CD4-positive, alpha-beta T cell treated with Interferon gamma for 1 hour (primary cell): ENCODE measurements around the gene PLCG2.
A peak's percentile ranks its signal among the peaks of the same experiment; 100 is the strongest.

ENCODE experiments used
- DNase-seq: peaks from one replicate; pipeline ENCODE4 v3.0.0-alpha.2; 2020

Gene PLCG2

GRCh38 chr16:81817789-81818567 is 38.9 kb downstream of the PLCG2 start:
- peak; percentile 66 for DNase-seq

- DNase-seq: no peak
Measured at GRCh38 chr16:81818568-81818896, 39.4 kb downstream of the PLCG2 start.

- DNase-seq: no peak
Measured at GRCh38 chr16:81818905-81819304, 39.8 kb downstream of the PLCG2 start.

GRCh38 chr16:81821436-81822128 is 42.5 kb downstream of the PLCG2 start:
- DNase-seq: peak; percentile 49

- peak; percentile 68 for DNase-seq
Measured at GRCh38 chr16:81823111-81823510, 44.0 kb downstream of the PLCG2 start.

- DNase-seq: no peak
Measured at GRCh38 chr16:81823734-81824133, 44.6 kb downstream of the PLCG2 start.

GRCh38 chr16:81826523-81826922 is 47.4 kb downstream of the PLCG2 start:
- no peak for DNase-seq

GRCh38 chr16:81830845-81831540 is 51.9 kb downstream of the PLCG2 start:
- DNase-seq: no peak

GRCh38 chr16:81831722-81832126 is 52.6 kb downstream of the PLCG2 start:
- peak; percentile 77 for DNase-seq

- DNase-seq: no peak
Measured at GRCh38 chr16:81832801-81833547, 53.9 kb downstream of the PLCG2 start.

GRCh38 chr16:81833751-81834150 is 54.7 kb downstream of the PLCG2 start:
- no peak for DNase-seq

- no peak for DNase-seq
Measured at GRCh38 chr16:81834868-81835267, 55.8 kb downstream of the PLCG2 start.

GRCh38 chr16:81836279-81837054 is 57.4 kb downstream of the PLCG2 start:
- DNase-seq: peak; percentile 29

GRCh38 chr16:81837312-81837751 is 58.2 kb downstream of the PLCG2 start:
- no peak for DNase-seq

- no peak for DNase-seq
Measured at GRCh38 chr16:81838794-81839193, 59.7 kb downstream of the PLCG2 start.

GRCh38 chr16:81841722-81842121 is 62.6 kb downstream of the PLCG2 start:
- peak; percentile 56 for DNase-seq

- DNase-seq: no peak
Measured at GRCh38 chr16:81842564-81843242, 63.6 kb downstream of the PLCG2 start.

- no peak for DNase-seq
Measured at GRCh38 chr16:81843243-81843582, 64.1 kb downstream of the PLCG2 start.

GRCh38 chr16:81843683-81844082 is 64.6 kb downstream of the PLCG2 start:
- DNase-seq: no peak

GRCh38 chr16:81846105-81846504 is 67.0 kb downstream of the PLCG2 start:
- DNase-seq: no peak

GRCh38 chr16:81848306-81848853 is 69.3 kb downstream of the PLCG2 start:
- no peak for DNase-seq
